Measurements from ENCODE around the gene FUOM. TPM values are rescaled to one million over a fixed set of nuclear protein-coding genes. Genes with fewer than 3 reads are reported as not detected.
A peak's percentile ranks its signal among the peaks of the same experiment; 100 is the strongest.

The FUOM gene
- total RNA-seq, 1 experiment from 2014 or later, result 31.3 TPM

DNA sequence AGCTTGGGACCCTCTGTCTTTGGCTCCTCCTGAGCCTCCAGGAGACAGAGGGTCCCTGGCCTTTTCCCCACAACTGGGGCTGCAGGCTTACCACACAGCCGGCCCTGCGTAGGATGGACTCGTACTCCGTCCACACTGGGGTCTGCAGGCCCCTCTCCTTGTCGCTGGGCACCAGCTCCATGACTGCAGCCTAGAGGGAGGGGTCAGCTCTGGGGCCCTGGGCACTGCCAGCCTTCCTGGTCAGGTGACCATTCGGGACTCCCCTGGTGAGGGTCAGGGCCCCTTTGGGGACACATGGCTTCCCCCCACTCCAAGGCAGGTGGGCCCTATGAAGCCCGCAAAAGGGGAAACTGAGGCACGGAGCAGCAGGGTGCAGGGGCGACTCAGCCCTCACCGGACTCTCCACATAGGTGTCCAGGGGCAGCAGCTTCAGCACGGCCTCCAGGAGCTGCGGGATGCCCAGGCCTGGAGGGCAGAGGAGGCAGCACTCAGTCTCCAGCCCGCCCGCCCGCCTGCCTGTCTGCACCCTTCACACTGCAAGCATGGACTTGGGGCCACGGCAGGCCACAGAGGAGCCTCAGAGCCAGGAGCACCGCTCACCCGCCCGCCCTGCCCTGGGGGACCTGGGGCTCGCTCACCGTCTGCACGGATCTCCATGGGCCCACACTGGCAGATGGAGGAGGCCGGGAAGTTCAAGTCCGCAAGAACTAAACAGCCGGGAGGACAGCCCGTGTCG is 1.1 kb downstream of the FUOM start (continued):
- TF ChIP-seq GTF2I (CRISPR knock-in tag; conservative IDR thresholded peaks at IDR 0.05), result no peak
- TF ChIP-seq NFE2L1 (CRISPR knock-in tag; IDR thresholded peaks at IDR 0.05), result peak; percentile 57
- no peak for TF ChIP-seq TEAD4 (CRISPR knock-in tag; IDR thresholded peaks at IDR 0.05)
- no peak for TF ChIP-seq MYBL2 (CRISPR knock-in tag; IDR thresholded peaks at IDR 0.05)
- TF ChIP-seq ETV6 (CRISPR knock-in tag; IDR thresholded peaks at IDR 0.05), result no peak
- 0 out of 2 replicates have a peak, but pooled peaks have one; percentile 9 for TF ChIP-seq FOXK1 (CRISPR knock-in tag; IDR thresholded peaks at IDR 0.05)

GRCh38 chr10:133355991-133356390 is 1.8 kb downstream of the FUOM start:
- Mint-ChIP-seq H3K4me3 (peak overlapping the region; percentile 45), H3K9me3 (no peaks in the 10 kb centered on the region), H3K36me3 (no peaks in the 10 kb centered on the region), H3K4me1 (no peaks in the 10 kb centered on the region), H3K27me3 (ENCODE audit: low read depth) (peaks cover 12% of the 10 kb centered on the region), H3K27ac (no peak overlapping the region)
- no peak for TF ChIP-seq SOX15 (CRISPR knock-in tag; IDR thresholded peaks at IDR 0.05)
- no peak for TF ChIP-seq FOXJ3 (CRISPR knock-in tag; IDR thresholded peaks at IDR 0.05; ENCODE audit: borderline replicate concordance)
- no peak for ATAC-seq
- ChIA-PET POLR2A (no interaction called here), CTCF (interaction anchor here (1.3 kb wide), 1 partner anchor 26 kb away, joined by 3 read pairs; no protein-coding TSS in a partner anchor)
- DNase-seq (ENCODE audit: low spot score), result no peak

DNA sequence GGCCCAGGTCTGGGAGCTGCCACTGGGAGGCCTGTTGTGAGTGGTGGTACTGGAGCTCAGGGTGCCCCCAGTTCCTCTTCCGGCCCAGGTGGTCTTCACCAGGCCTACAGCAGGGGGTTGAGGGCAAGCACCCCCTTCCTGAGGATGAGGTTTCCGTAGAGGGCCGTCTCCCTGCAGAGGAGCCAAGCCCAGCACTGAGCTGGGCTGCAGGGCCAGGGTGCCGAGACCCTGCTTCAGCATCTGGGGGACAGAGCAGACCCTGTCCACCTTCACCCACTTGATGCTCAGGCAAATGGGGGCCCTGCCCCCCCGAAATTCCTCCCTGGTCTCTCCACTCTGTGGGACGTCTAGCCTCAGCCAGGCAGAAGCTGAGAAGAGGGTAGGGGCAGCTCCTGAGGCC is 2.6 kb downstream of the FUOM start:
- TF ChIP-seq ZSCAN18 (CRISPR knock-in tag; IDR thresholded peaks at IDR 0.05) (no peak), ZNF317 (CRISPR knock-in tag; IDR thresholded peaks at IDR 0.05; ENCODE audit: borderline replicate concordance, low read depth) (no peak), ZNF138 (CRISPR knock-in tag; conservative IDR thresholded peaks at IDR 0.05) (no peak), CREB1 (CRISPR knock-in tag; IDR thresholded peaks at IDR 0.05) (no peak), CBFB (CRISPR knock-in tag; IDR thresholded peaks at IDR 0.05; ENCODE audit: low read depth) (no peak), TEAD1 (CRISPR knock-in tag; IDR thresholded peaks at IDR 0.05) (no peak), FOXP4 (CRISPR knock-in tag; IDR thresholded peaks at IDR 0.05) (no peak), ESRRA (CRISPR knock-in tag; IDR thresholded peaks at IDR 0.05; ENCODE audit: borderline replicate concordance) (no peak), ZBTB21 (CRISPR knock-in tag; IDR thresholded peaks at IDR 0.05; ENCODE audit: borderline replicate concordance) (no peak), NR2C2 (CRISPR knock-in tag; IDR thresholded peaks at IDR 0.05) (no peak), TEAD4 (CRISPR knock-in tag; IDR thresholded peaks at IDR 0.05) (no peak), SOX15 (CRISPR knock-in tag; IDR thresholded peaks at IDR 0.05) (no peak), AFF4 (CRISPR knock-in tag; IDR thresholded peaks at IDR 0.05; ENCODE audit: borderline replicate concordance) (no peak)
- TF ChIP-seq, protein P1, sequence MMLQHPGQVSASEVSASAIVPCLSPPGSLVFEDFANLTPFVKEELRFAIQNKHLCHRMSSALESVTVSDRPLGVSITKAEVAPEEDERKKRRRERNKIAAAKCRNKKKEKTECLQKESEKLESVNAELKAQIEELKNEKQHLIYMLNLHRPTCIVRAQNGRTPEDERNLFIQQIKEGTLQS (CRISPR knock-in tag; conservative IDR thresholded peaks at IDR 0.05), result no peak
- ChIA-PET CTCF (interaction anchor here (1.3 kb wide), 1 partner anchor 25 kb away, joined by 3 read pairs; no protein-coding TSS in a partner anchor), POLR2A (no interaction called here)
- ATAC-seq (no peak), DNase-seq (ENCODE audit: low spot score) (no peak)
- Mint-ChIP-seq H3K9me3 (no peaks in the 10 kb centered on the region), H3K36me3 (no peaks in the 10 kb centered on the region), H3K4me1 (no peaks in the 10 kb centered on the region), H3K27ac (no peak overlapping the region), H3K27me3 (ENCODE audit: low read depth) (peaks cover 5% of the 10 kb centered on the region), H3K4me3 (no peak overlapping the region)

Data from WTC11 (cell line).